Fibroblast of villous mesenchyme (primary cell): Measurements from ENCODE around the gene OR10V1. TPM values are rescaled to one million over a fixed set of nuclear protein-coding genes. Genes with fewer than 3 reads are reported as not detected.
A peak's percentile ranks its signal among the peaks of the same experiment; 100 is the strongest.

Experiments used
- DNase-seq: peaks from one replicate; pipeline ENCODE4 v3.0.0-alpha.2; 2010; ENCODE audit warnings: low read depth
- H3K4me3 ChIP-seq: 2 replicates; pipeline ENCODE4 v1.5.1; 2011; ENCODE audit warnings: low read depth, mild to moderate bottlenecking, low read length
- total RNA-seq: library from RNA; depleted of rRNA; stranded (reverse); fragments of >200 nt; gene quantifications from 2 replicates; pipeline ENCODE4 v1.2.3, GENCODE V29; 2012
- TF ChIP-seq, protein P1 (sequence below): IDR thresholded peaks from 2 replicates; pipeline ENCODE4 v1.5.1; 2012; ENCODE audit warnings: low read depth, mild to moderate bottlenecking, low read length; ENCODE audit not compliant: insufficient read depth

Gene OR10V1, protein sequence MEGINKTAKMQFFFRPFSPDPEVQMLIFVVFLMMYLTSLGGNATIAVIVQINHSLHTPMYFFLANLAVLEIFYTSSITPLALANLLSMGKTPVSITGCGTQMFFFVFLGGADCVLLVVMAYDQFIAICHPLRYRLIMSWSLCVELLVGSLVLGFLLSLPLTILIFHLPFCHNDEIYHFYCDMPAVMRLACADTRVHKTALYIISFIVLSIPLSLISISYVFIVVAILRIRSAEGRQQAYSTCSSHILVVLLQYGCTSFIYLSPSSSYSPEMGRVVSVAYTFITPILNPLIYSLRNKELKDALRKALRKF
- total RNA-seq = not detected in 2 replicates

DNA sequence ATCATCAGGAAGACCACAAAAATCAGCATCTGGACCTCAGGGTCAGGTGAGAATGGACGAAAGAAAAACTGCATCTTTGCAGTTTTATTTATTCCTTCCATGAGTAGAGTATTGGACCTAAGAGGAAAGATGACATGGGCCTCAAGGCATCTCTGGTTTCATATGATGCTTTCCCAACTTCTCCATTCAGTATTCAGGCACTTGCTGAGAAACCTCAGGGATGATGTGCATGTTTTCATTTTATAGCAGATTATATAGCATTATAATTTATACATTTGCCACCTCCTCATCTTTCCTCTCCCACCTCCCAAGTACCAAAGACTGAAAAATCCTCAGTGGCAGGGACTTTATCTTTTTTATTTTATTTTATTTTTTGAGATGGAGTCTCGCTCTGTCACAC is at the start of gene OR10V1:
Gene OR10V1 (minus strand): TSS at position 101 of the 400 bp plus-strand sequence. CDS start 0 bp downstream, at position 101.
- TF ChIP-seq, protein P1, sequence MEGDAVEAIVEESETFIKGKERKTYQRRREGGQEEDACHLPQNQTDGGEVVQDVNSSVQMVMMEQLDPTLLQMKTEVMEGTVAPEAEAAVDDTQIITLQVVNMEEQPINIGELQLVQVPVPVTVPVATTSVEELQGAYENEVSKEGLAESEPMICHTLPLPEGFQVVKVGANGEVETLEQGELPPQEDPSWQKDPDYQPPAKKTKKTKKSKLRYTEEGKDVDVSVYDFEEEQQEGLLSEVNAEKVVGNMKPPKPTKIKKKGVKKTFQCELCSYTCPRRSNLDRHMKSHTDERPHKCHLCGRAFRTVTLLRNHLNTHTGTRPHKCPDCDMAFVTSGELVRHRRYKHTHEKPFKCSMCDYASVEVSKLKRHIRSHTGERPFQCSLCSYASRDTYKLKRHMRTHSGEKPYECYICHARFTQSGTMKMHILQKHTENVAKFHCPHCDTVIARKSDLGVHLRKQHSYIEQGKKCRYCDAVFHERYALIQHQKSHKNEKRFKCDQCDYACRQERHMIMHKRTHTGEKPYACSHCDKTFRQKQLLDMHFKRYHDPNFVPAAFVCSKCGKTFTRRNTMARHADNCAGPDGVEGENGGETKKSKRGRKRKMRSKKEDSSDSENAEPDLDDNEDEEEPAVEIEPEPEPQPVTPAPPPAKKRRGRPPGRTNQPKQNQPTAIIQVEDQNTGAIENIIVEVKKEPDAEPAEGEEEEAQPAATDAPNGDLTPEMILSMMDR = no peak
- H3K4me3 ChIP-seq = no peak within 1 kb of the TSS

DNA sequence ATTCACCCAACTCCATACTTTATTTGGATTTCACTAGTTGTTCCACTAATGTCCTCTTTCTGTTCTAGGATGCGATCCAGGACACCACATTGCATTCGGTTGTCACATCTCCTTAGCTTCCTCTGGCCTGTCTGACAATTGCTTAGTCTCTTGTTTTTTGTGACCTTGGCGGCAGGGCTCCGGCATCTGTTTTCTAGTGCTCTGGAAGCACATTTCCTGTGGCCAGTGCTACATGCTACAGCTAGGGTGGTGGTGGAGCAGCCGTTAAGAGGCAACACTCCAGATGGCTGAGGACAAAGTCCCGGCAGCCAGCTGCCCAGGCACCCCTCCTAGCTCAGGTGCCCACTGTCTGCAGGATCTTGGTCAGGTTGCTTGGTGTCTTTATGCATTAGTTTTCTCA is 48.3 kb upstream of the OR10V1 start:
- no peak overlapping the region for H3K4me3 ChIP-seq
- TF ChIP-seq, protein P1 = no peak
- DNase-seq = no peak

More for the DNA sequence above, at the start of gene OR10V1:
- no peak for DNase-seq

DNA sequence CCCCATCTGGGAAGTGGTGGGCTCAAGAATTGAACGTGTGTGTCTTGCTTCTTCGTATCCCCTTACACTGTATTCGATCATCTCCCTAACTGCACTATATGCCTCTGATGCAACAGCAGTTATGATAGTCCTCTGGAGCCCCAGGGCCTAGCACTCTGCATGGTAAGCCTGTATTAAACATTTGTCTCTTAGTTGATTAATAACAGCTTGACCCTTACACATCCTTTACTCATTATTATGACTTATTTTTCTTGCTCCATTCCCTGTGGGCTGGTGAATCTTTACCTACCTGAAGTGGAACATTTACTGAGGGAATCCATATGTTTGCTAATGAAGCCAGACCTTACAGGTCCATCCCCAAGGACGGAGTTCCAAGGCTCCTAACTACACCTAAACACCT is 47.1 kb upstream of the OR10V1 start:
- no peak overlapping the region for H3K4me3 ChIP-seq
- TF ChIP-seq, protein P1 = no peak
- DNase-seq = no peak

DNA sequence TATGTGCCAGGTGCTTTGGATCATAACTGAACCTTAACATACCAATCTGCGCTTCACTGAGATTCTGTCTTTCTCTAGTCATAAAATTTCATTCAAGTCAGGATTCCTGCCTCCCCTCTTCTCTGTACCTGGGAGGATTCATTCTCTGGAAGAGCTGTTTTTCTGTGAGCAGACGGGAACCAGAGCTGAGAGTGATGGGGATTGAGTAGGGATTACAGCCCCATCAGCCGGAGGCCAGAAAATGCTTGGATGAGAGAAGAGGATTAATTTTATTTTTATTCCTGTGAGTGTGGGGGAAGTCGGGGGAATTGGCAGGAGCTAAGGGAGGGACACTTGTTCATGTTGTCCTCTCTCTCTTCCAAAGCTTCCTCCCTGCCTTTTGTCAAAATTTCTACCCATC is 46.3 kb upstream of the OR10V1 start:
- TF ChIP-seq, protein P1 = no peak
- H3K4me3 ChIP-seq = no peak overlapping the region
- DNase-seq = no peak

DNA sequence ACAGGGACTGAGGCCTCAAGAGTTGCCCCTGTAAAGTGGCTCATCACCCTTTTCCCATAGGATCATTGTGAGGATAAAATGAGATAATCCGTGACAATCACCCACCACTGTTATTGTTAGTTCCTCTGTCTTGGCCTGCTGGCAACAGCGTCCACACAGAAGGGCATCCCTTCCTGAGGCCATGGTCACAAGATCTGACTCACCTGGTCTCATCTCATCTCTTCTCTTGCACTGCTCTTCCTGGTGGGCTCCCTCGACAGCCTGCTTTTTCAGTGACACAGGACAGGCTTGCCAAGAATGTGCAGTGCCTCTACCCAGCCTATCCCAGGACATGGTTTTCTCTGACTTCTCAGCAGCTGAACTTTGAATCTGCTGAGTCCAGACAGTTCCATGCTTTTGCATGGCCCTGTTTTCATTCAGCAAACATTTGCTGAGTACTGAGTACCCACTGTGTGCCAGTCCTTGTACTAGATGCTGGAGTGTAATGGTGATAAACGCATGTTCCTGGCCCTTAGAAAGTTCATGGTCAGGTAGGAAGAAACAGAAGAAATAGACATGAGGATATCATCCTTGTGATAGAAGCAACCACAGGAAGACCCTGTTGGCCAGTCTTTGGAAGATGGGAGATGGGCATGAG is 44.9 kb upstream of the OR10V1 start:
- TF ChIP-seq, protein P1 = no peak
- H3K4me3 ChIP-seq = no peak overlapping the region
- no peak for DNase-seq

DNA sequence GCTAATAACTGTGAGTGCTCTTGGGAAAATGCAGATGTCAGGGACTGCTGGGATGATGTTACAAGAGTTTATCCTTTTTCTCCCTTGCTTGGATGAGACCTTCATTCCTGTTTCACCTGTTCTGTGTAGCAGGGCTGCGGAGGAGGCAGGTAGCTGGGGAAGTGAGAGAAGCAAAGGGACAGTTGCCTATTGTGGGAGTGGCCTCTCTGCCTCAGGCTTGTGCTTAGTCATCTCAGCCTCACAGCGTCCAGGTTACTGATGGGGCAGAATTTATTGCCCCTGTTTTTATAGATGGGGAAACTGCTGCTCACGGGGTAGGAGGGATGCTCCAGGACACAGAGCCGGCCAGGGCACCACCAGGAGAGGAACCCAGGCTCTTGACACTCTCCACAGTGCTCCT is 43.2 kb upstream of the OR10V1 start:
- DNase-seq = peak; percentile 37
- H3K4me3 ChIP-seq = no peak overlapping the region

More for the DNA sequence above, 43.2 kb upstream of the OR10V1 start:
- TF ChIP-seq, protein P1 = no peak
